DOHH2 (cell line): ENCODE measurements around the gene BPTF.

Experiments
- H3F3A ChIP-seq: fragments of 200-600 bp; sonication (generic), shearing (Covaris generic); 2 replicates; pipeline ENCODE4 v1.6.0; 2016; ENCODE audit warnings: antibody characterized with exemption, mild to moderate bottlenecking; ENCODE audit not compliant: control insufficient read depth, insufficient read depth
- H3K27ac ChIP-seq: fragments of 200-600 bp; sonication (generic); 2 replicates; pipeline ENCODE4 v1.5.1; 2014; ENCODE audit warnings: low read depth, mild to moderate bottlenecking, low read length, moderate library complexity
- H3K27me3 ChIP-seq: fragments of 200-600 bp; sonication (generic); 2 replicates; pipeline ENCODE4 v1.6.1; 2014; ENCODE audit warnings: mild to moderate bottlenecking, low read length, mixed read lengths; ENCODE audit not compliant: control insufficient read depth
- H3K36me3 ChIP-seq: fragments of 200-600 bp; sonication (generic); 2 replicates; pipeline ENCODE4 v1.6.1; 2014; ENCODE audit warnings: mild to moderate bottlenecking, low read length, moderate library complexity, mixed read lengths; ENCODE audit not compliant: control insufficient read depth
- H3K4me1 ChIP-seq: fragments of 200-600 bp; sonication (generic); 2 replicates; pipeline ENCODE4 v1.6.1; 2014; ENCODE audit warnings: mild to moderate bottlenecking, low read length, mixed read lengths; ENCODE audit not compliant: control insufficient read depth
- H3K4me2 ChIP-seq: fragments of 200-600 bp; sonication (generic); 2 replicates; pipeline ENCODE4 v1.6.0; 2014; ENCODE audit warnings: mild to moderate bottlenecking, low read length, moderate library complexity
- H3K4me3 ChIP-seq: fragments of 200-600 bp; sonication (generic); 2 replicates; pipeline ENCODE4 v1.5.1; 2014; ENCODE audit warnings: mild to moderate bottlenecking, low read length, mixed read lengths
- H3K79me2 ChIP-seq: fragments of 200-600 bp; sonication (generic); 2 replicates; pipeline ENCODE4 v1.6.1; 2014; ENCODE audit warnings: mild to moderate bottlenecking, low read length, mixed read lengths; ENCODE audit not compliant: control insufficient read depth
- H3K9me2 ChIP-seq: fragments of 200-600 bp; sonication (generic); replicated peaks from 2 replicates; pipeline ENCODE4 v1.6.1; 2014; ENCODE audit warnings: mild to moderate bottlenecking, low read length, mixed read lengths; ENCODE audit not compliant: control insufficient read depth
- H3K9me3 ChIP-seq: fragments of 200-600 bp; sonication (generic); 2 replicates; pipeline ENCODE4 v1.6.1; 2014; ENCODE audit warnings: antibody characterized with exemption, low read length, mixed read lengths; ENCODE audit not compliant: control insufficient read depth, insufficient read depth
- H4K20me1 ChIP-seq: fragments of 200-600 bp; sonication (generic); 2 replicates; pipeline ENCODE4 v1.6.0; 2014; ENCODE audit warnings: low read depth, mild to moderate bottlenecking, antibody characterized with exemption, low read length, moderate library complexity; ENCODE audit not compliant: control insufficient read depth, insufficient read depth
- CTCF ChIP-seq: fragments of 200-600 bp; sonication (generic); IDR thresholded peaks from one replicate; pipeline ENCODE4 v1.5.1; 2014; ENCODE audit warnings: antibody characterized with exemption, mild to moderate bottlenecking, low read depth, low read length; ENCODE audit not compliant: poor library complexity, severe bottlenecking
- EZH2phosphoT487 ChIP-seq: fragments of 200-600 bp; sonication (generic); IDR thresholded peaks from 2 replicates; pipeline ENCODE4 v1.6.1; 2017; ENCODE audit warnings: borderline replicate concordance, mild to moderate bottlenecking, antibody characterized with exemption, low read length, moderate library complexity, mixed read lengths

The BPTF gene

GRCh38 chr17:67838538-67838937 is 13.2 kb downstream of the BPTF start:
- no peak overlapping the region for H3K4me3 ChIP-seq

GRCh38 chr17:67841992-67842391 is 16.7 kb downstream of the BPTF start:
- Histone ChIP-seq H3K4me1 (peaks cover 56% of the 10 kb centered on the region), H4K20me1 (peaks cover 15% of the 10 kb centered on the region; the same call in 1 of the 2 replicates), H3K4me3 (no peak overlapping the region), H3K4me2 (no peak overlapping the region), H3K27ac (no peak overlapping the region), H3K9me2 (no peaks in the 10 kb centered on the region), H3K9me3 (no peaks in the 10 kb centered on the region), H3K27me3 (no peaks in the 10 kb centered on the region), H3K79me2 (peaks cover 100% of the 10 kb centered on the region), H3F3A (peaks cover 12% of the 10 kb centered on the region; the same call in 1 of the 2 replicates), H3K36me3 (peaks cover 43% of the 10 kb centered on the region)
- TF ChIP-seq EZH2phosphoT487, result no peak
- TF ChIP-seq CTCF, result no peak

More at GRCh38 chr17:67838538-67838937, 13.2 kb downstream of the BPTF start:
- peaks cover 73% of the 10 kb centered on the region for H3K4me1 ChIP-seq
- TF ChIP-seq CTCF (no peak), EZH2phosphoT487 (no peak)
- peaks cover 100% of the 10 kb centered on the region for H3K79me2 ChIP-seq
- no peaks in the 10 kb centered on the region for H3K9me3 ChIP-seq
- no peak overlapping the region for H3K27ac ChIP-seq
- H3K27me3 ChIP-seq, result no peaks in the 10 kb centered on the region
- H4K20me1 ChIP-seq, result peaks cover 19% of the 10 kb centered on the region; the same call in 1 of the 2 replicates
- 0 out of 2 replicates have a peak overlapping the region, but pooled peaks have one; percentile 13 for H3K4me2 ChIP-seq
- H3K36me3 ChIP-seq, result peaks cover 52% of the 10 kb centered on the region
- H3F3A ChIP-seq, result peaks cover 13% of the 10 kb centered on the region
- no peaks in the 10 kb centered on the region for H3K9me2 ChIP-seq

- Histone ChIP-seq H3K27ac (no peak overlapping the region), H3K36me3 (peaks cover 44% of the 10 kb centered on the region), H4K20me1 (peaks cover 15% of the 10 kb centered on the region; the same call in 1 of the 2 replicates), H3K79me2 (peaks cover 100% of the 10 kb centered on the region), H3K9me2 (no peaks in the 10 kb centered on the region), H3K9me3 (no peaks in the 10 kb centered on the region), H3K27me3 (no peaks in the 10 kb centered on the region), H3F3A (peaks cover 13% of the 10 kb centered on the region; the same call in 1 of the 2 replicates), H3K4me2 (no peak overlapping the region), H3K4me3 (no peak overlapping the region), H3K4me1 (peaks cover 54% of the 10 kb centered on the region)
- TF ChIP-seq EZH2phosphoT487 (no peak), CTCF (no peak)
Observed at GRCh38 chr17:67842648-67843047, 17.3 kb downstream of the BPTF start.
